Transverse colon (tissue), 4 donors: ENCODE results near the gene TREML2. TPM values are rescaled to one million over a fixed set of nuclear protein-coding genes. Genes with fewer than 3 reads are reported as not detected.

ENCODE experiments used
- DNase-seq: peaks from one replicate; pipeline ENCODE4 v3.0.0-alpha.2; 2019
- H3K27ac ChIP-seq, 4 donors: fragments of 200-600 bp; sonication (generic); 2 replicates each; pipeline ENCODE4 v1.5.1; 2016 to 2018; ENCODE audit warnings: inconsistent platforms in 4 of 4
- H3K27me3 ChIP-seq: fragments of 200-600 bp; sonication (generic); 2 replicates; pipeline ENCODE4 v1.5.1; 2017; ENCODE audit warnings: inconsistent platforms
- H3K36me3 ChIP-seq, 4 donors: fragments of 200-600 bp; sonication (generic); 2 replicates each; pipeline ENCODE4 v1.5.1; 2017 to 2019; ENCODE audit warnings: inconsistent platforms in 4 of 4
- H3K4me1 ChIP-seq, 4 donors: fragments of 200-600 bp; sonication (generic); 2 replicates each; pipeline ENCODE4 v1.5.1; 2017 to 2020; ENCODE audit warnings: inconsistent platforms in 4 of 4
- H3K4me3 ChIP-seq, 4 donors: fragments of 200-600 bp; sonication (generic); 1 replicate in 1 of 4; 2 replicates in 3 of 4; pipeline versions ENCODE4 v1.5.1 to v1.6.1; 2017 to 2019; ENCODE audit warnings: inconsistent platforms in 4 of 4
- H3K9me3 ChIP-seq, 2 donors: fragments of 200-600 bp; sonication (generic); 2 replicates each; pipeline ENCODE4 v1.5.1; 2017 to 2019; ENCODE audit warnings: inconsistent platforms in 2 of 2
- CTCF ChIP-seq, 5 experiments: fragments of 200-600 bp in 3 of 5; fragments of 450-650 bp in 2 of 5; sonication (generic) in 3 of 5; IDR thresholded peaks; 1 replicate in 2 of 5; 2 replicates in 3 of 5; pipeline ENCODE4 v1.5.1; 2016 to 2017; ENCODE audit warnings: antibody characterized with exemption in 5 of 5, inconsistent platforms in 3 of 5, mild to moderate bottlenecking in 2 of 5, moderate library complexity in 1 of 5
- EP300 ChIP-seq: sonication (generic); formaldehyde crosslinking; IDR thresholded peaks from one replicate; pipeline ENCODE4 v1.6.1; 2017; ENCODE audit warnings: antibody characterized with exemption, low read depth
- POLR2A ChIP-seq: fragments of 450-650 bp; IDR thresholded peaks from one replicate; pipeline ENCODE4 v1.6.1; 2016; ENCODE audit warnings: antibody characterized with exemption, mild to moderate bottlenecking, moderate library complexity
- POLR2AphosphoS5 ChIP-seq, 3 donors: sonication (generic); formaldehyde crosslinking; IDR thresholded peaks; one replicate each; pipeline ENCODE4 v1.6.1; 2016; ENCODE audit warnings: antibody characterized with exemption in 3 of 3
- WGBS, 2 donors: methylation state at CpG; one replicate each; pipeline ENCODE4 v1.1.5; 2018; ENCODE audit warnings: low coverage in 1 of 2; 5-methylcytosine and 5-hydroxymethylcytosine counted together
- in situ Hi-C, 4 donors: fragments of 200-750 bp; cut with MboI; loops; one replicate each; pipeline versions ENCODE4 v1.15.0 to v1.15.1; 2017; ENCODE audit warnings: low sequenced_read_pairs in 3 of 4, low pct_ligation_motif_present in 1 of 4, low pct_unique_long_range_greater_than_20kb in 1 of 4
- intact Hi-C: fragments of 100-400 bp; cut with DNase I; formaldehyde crosslinking; loops from one replicate; pipeline ENCODE4 v1.15.1; 2023; ENCODE audit warnings: low total_unique reads
- total RNA-seq, 4 donors: library from RNA; depleted of rRNA; stranded (reverse); fragments of >200 nt; gene quantifications; one replicate each; pipeline ENCODE4 v1.1.0, GENCODE V29; 2016

TREML2 gene
- total RNA-seq, 4 donors from 2014 or later = 0.14 to 0.64 TPM; not detected in 2

- DNase-seq = no peak
Measured at GRCh38 chr6:41176189-41176588, 24.8 kb downstream of the TREML2 start.

GRCh38 chr6:41175084-41175483 lies 25.9 kb downstream of the TREML2 start:
- Histone ChIP-seq H3K27ac (no peak overlapping the region), H3K27me3 (no peaks in the 10 kb centered on the region), H3K4me1 (no peaks in the 10 kb centered on the region), H3K36me3 (no peaks in the 10 kb centered on the region), H3K9me3 (no peaks in the 10 kb centered on the region), H3K4me3 (no peak overlapping the region)
- WGBS, 2 donors = 100% methylated on average over 1 of the region's 1 CpG
- no peak for DNase-seq
- in situ Hi-C loops (no loop called here), intact Hi-C loops (no loop called here)
- no peak for TF ChIP-seq POLR2A
- TF ChIP-seq POLR2AphosphoS5 (IDR thresholded peaks at IDR 0.05) = no peak
- TF ChIP-seq EP300 = no peak
- no peak for TF ChIP-seq CTCF (IDR thresholded peaks at IDR 0.05)

More at GRCh38 chr6:41176189-41176588, 24.8 kb downstream of the TREML2 start:
- H3K4me3 ChIP-seq = no peak overlapping the region
- in situ Hi-C loops (no loop called here), intact Hi-C loops (no loop called here)
- no peaks in the 10 kb centered on the region for H3K27me3 ChIP-seq
- H3K27ac ChIP-seq = no peak overlapping the region
- TF ChIP-seq POLR2AphosphoS5 (IDR thresholded peaks at IDR 0.05) = no peak
- TF ChIP-seq POLR2A = no peak
- TF ChIP-seq CTCF (IDR thresholded peaks at IDR 0.05) = no peak
- TF ChIP-seq EP300 = no peak
- WGBS, 2 donors = 89 to 92% methylated on average over 12 of the region's 12 CpGs
- H3K36me3 ChIP-seq = no peaks in the 10 kb centered on the region
- H3K9me3 ChIP-seq = no peaks in the 10 kb centered on the region
- H3K4me1 ChIP-seq = no peaks in the 10 kb centered on the region

- intact Hi-C loops (no loop called here), in situ Hi-C loops (no loop called here)
- no peak for TF ChIP-seq EP300
- TF ChIP-seq CTCF (IDR thresholded peaks at IDR 0.05) = no peak
- TF ChIP-seq POLR2A = no peak
- TF ChIP-seq POLR2AphosphoS5 (IDR thresholded peaks at IDR 0.05) = no peak
- Histone ChIP-seq H3K27ac (no peak overlapping the region), H3K27me3 (no peaks in the 10 kb centered on the region), H3K9me3 (no peaks in the 10 kb centered on the region), H3K36me3 (no peaks in the 10 kb centered on the region), H3K4me3 (no peak overlapping the region), H3K4me1 (no peaks in the 10 kb centered on the region)
- 47 to 63% methylated on average over 2 of the region's 2 CpGs for WGBS, 2 donors
- DNase-seq = no peak
Measured at GRCh38 chr6:41174610-41175009, 26.3 kb downstream of the TREML2 start.

GRCh38 chr6:41171908-41172307 lies 29.0 kb downstream of the TREML2 start:
- 18 to 50% methylated on average over 1 to 3 of the region's 3 CpGs for WGBS, 2 donors
- TF ChIP-seq POLR2A = no peak
- TF ChIP-seq POLR2AphosphoS5 (IDR thresholded peaks at IDR 0.05) = no peak
- no peak for TF ChIP-seq EP300
- TF ChIP-seq CTCF (IDR thresholded peaks at IDR 0.05) = no peak
- no peaks in the 10 kb centered on the region for H3K27me3 ChIP-seq
- H3K27ac ChIP-seq = no peak overlapping the region
- DNase-seq = no peak
- H3K4me3 ChIP-seq = no peak overlapping the region
- no peaks in the 10 kb centered on the region for H3K9me3 ChIP-seq
- H3K36me3 ChIP-seq = no peaks in the 10 kb centered on the region
- intact Hi-C loops = no loop called here
- in situ Hi-C loops = no loop called here
- no peaks in the 10 kb centered on the region for H3K4me1 ChIP-seq
